Keratinocyte (primary cell): Measurements from ENCODE around the gene UNK.

Experiments used
- EZH2 ChIP-seq: IDR thresholded peaks from one replicate; pipeline ENCODE4 v1.6.1; 2012; ENCODE audit warnings: inconsistent platforms, mild to moderate bottlenecking, low read length, moderate library complexity
- TF ChIP-seq, protein P1 (sequence below), 3 experiments: IDR thresholded peaks in 1 of 3; conservative IDR thresholded peaks in 1 of 3; optimal IDR thresholded peaks in 1 of 3; 2 replicates in 2 of 3; 3 replicates in 1 of 3; pipeline versions ENCODE3 to v1.5.1; 2011; ENCODE audit warnings: low read length in 3 of 3, mild to moderate bottlenecking in 3 of 3, moderate library complexity in 2 of 3, control low read depth in 1 of 3, inconsistent platforms in 1 of 3; ENCODE audit not compliant: insufficient read depth in 2 of 3; ENCODE audit errors: extremely low read depth in 1 of 3

DNA sequence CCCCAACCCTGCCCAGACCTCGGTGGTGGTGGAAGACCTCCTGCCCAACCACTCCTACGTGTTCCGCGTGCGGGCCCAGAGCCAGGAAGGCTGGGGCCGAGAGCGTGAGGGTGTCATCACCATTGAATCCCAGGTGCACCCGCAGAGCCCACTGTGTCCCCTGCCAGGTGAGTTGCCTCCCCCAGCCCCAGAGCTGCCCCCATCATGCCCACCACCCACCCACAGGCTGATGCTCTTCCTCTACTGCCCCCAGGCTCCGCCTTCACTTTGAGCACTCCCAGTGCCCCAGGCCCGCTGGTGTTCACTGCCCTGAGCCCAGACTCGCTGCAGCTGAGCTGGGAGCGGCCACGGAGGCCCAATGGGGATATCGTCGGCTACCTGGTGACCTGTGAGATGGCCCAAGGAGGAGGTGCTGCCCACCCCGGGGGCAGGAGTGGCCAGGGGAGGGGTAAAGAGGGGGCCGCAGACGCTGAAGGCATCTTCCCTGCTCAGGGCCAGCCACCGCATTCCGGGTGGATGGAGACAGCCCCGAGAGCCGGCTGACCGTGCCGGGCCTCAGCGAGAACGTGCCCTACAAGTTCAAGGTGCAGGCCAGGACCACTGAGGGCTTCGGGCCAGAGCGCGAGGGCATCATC is 28.0 kb upstream of the UNK start:
- TF ChIP-seq, protein P1, sequence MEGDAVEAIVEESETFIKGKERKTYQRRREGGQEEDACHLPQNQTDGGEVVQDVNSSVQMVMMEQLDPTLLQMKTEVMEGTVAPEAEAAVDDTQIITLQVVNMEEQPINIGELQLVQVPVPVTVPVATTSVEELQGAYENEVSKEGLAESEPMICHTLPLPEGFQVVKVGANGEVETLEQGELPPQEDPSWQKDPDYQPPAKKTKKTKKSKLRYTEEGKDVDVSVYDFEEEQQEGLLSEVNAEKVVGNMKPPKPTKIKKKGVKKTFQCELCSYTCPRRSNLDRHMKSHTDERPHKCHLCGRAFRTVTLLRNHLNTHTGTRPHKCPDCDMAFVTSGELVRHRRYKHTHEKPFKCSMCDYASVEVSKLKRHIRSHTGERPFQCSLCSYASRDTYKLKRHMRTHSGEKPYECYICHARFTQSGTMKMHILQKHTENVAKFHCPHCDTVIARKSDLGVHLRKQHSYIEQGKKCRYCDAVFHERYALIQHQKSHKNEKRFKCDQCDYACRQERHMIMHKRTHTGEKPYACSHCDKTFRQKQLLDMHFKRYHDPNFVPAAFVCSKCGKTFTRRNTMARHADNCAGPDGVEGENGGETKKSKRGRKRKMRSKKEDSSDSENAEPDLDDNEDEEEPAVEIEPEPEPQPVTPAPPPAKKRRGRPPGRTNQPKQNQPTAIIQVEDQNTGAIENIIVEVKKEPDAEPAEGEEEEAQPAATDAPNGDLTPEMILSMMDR (optimal IDR thresholded peaks at IDR 0.05 in 1 of 3, IDR thresholded peaks at IDR 0.05 in 1 of 3, conservative IDR thresholded peaks at IDR 0.05 in 1 of 3; ENCODE audit: extremely low read depth in 1 of 3, insufficient read depth in 2 of 3, low read length in 3 of 3): no peak
- TF ChIP-seq EZH2: no peak
